ENCODE results near the gene FAIM2. TPM values are rescaled to one million over a fixed set of nuclear protein-coding genes. Genes with fewer than 3 reads are reported as not detected.

FAIM2 gene
- total and polyA plus RNA-seq, 7 donors: 1.2 to 12.8 (median 6.1) TPM; not detected in 1

- TF ChIP-seq POLR2AphosphoS5 (IDR thresholded peaks at IDR 0.05): no peak
- no peak for TF ChIP-seq POLR2A (IDR thresholded peaks at IDR 0.05)
- TF ChIP-seq, protein P1, sequence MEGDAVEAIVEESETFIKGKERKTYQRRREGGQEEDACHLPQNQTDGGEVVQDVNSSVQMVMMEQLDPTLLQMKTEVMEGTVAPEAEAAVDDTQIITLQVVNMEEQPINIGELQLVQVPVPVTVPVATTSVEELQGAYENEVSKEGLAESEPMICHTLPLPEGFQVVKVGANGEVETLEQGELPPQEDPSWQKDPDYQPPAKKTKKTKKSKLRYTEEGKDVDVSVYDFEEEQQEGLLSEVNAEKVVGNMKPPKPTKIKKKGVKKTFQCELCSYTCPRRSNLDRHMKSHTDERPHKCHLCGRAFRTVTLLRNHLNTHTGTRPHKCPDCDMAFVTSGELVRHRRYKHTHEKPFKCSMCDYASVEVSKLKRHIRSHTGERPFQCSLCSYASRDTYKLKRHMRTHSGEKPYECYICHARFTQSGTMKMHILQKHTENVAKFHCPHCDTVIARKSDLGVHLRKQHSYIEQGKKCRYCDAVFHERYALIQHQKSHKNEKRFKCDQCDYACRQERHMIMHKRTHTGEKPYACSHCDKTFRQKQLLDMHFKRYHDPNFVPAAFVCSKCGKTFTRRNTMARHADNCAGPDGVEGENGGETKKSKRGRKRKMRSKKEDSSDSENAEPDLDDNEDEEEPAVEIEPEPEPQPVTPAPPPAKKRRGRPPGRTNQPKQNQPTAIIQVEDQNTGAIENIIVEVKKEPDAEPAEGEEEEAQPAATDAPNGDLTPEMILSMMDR (IDR thresholded peaks at IDR 0.05): no peak
- TF ChIP-seq EP300 (IDR thresholded peaks at IDR 0.05): no peak
- intact Hi-C loops (cut with DNase I): no loop called here
- no peak overlapping the region for H3K27ac ChIP-seq
- H3K4me1 ChIP-seq: no peaks in the 10 kb centered on the region
- H3K36me3 ChIP-seq: no peaks in the 10 kb centered on the region
- H3K4me3 ChIP-seq: no peak overlapping the region
- no peaks in the 10 kb centered on the region for H3K9me3 ChIP-seq
- WGBS, 2 donors: 80 to 88% methylated on average over 6 of the region's 6 CpGs
- H3K27me3 ChIP-seq: no peaks in the 10 kb centered on the region
- DNase-seq: no peak
Measured at GRCh38 chr12:49928471-49928870, 24.8 kb upstream of the FAIM2 start.

GRCh38 chr12:49925433-49926204 is 21.9 kb upstream of the FAIM2 start:
- intact Hi-C loops (cut with DNase I): no loop called here
- WGBS, 2 donors: 86 to 94% methylated on average over 11 of the region's 11 CpGs
- no peak for TF ChIP-seq POLR2AphosphoS5 (IDR thresholded peaks at IDR 0.05)

DNA sequence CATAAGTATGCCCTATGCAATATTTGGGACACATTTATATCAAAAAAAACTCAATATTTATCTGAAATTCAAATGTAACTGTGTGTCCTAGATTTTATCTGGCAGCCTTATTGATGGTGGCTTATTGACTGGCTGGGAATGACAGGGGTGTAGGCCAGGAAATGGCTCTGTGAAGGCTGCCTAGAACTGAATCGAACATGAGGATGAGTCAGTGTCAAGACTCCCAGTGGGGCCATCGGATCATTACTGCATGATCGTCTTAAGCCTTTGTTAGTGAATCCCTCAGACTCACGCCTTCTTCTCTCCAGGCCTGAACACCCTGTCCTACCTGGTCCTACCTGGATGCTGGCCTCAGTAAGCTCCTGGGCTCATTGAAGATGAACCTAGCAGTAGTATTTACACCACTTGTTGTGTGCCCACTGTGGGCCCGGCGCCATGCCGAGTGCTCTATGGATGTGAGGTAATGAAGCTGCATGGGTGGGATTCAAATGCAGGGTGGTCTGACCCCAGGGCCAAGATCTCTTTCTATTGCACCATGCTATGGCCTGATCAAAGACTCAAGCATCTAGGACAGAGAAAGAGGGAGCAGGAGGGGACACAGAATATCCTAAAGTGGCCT is 21.0 kb upstream of the FAIM2 start:
- DNase-seq: no peak
- no peaks in the 10 kb centered on the region for H3K9me3 ChIP-seq
- H3K27me3 ChIP-seq: no peaks in the 10 kb centered on the region
- 93 to 95% methylated on average over 7 of the region's 7 CpGs for WGBS, 2 donors
- H3K36me3 ChIP-seq: no peaks in the 10 kb centered on the region
- intact Hi-C loops (cut with DNase I): no loop called here
- no peaks in the 10 kb centered on the region for H3K4me1 ChIP-seq
- no peak overlapping the region for H3K27ac ChIP-seq
- TF ChIP-seq POLR2AphosphoS5 (IDR thresholded peaks at IDR 0.05): no peak
- TF ChIP-seq EP300 (IDR thresholded peaks at IDR 0.05): no peak
- TF ChIP-seq, protein P1 (IDR thresholded peaks at IDR 0.05): no peak
- TF ChIP-seq POLR2A (IDR thresholded peaks at IDR 0.05): no peak
- no peak overlapping the region for H3K4me3 ChIP-seq

More at GRCh38 chr12:49925433-49926204, 21.9 kb upstream of the FAIM2 start:
- no peak for DNase-seq
- H3K9me3 ChIP-seq: no peaks in the 10 kb centered on the region
- H3K4me1 ChIP-seq: no peaks in the 10 kb centered on the region
- no peaks in the 10 kb centered on the region for H3K36me3 ChIP-seq
- H3K27ac ChIP-seq: no peak overlapping the region
- H3K4me3 ChIP-seq: no peak overlapping the region
- H3K27me3 ChIP-seq: no peaks in the 10 kb centered on the region

DNA sequence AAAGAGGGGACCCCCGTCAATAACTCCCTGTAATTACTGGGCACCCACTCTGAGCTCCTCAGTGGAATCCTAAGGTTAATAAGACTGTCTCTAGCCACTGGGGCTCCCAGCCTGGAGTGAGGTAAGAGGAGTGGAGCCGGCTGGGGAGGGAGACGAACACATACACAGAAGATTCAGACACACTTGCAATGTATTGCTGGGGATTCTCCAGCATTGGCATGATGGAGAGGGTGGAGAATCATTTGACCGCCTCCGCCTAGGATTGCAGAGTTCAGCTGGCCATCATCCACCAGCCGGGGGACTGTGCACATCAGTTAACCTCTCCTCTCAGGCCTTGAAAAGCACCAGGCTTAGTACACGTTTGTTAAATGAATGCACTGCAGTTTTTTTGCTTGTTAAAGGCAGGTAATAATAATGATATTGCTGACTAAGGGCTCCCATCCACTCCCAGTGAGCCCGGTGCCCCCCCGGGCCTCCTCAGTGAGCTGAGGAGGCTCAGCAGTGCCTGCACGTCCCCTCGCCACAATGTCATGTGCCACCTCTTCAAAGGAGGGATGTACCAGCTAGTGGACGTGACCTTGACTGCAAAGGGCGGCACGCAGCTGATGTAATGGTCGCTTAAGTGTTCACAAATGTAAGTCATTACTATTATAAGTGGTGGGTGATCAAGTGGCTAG is 20.3 kb upstream of the FAIM2 start:
- H3K4me1 ChIP-seq: no peaks in the 10 kb centered on the region
- no peak for TF ChIP-seq POLR2A (IDR thresholded peaks at IDR 0.05)
- DNase-seq: no peak
- no peak overlapping the region for H3K4me3 ChIP-seq
- H3K27ac ChIP-seq: peak overlapping the region in 1 of 4 donors; percentile 52
- H3K27me3 ChIP-seq: no peaks in the 10 kb centered on the region
- H3K9me3 ChIP-seq: no peaks in the 10 kb centered on the region
- intact Hi-C loops (cut with DNase I): no loop called here
- no peaks in the 10 kb centered on the region for H3K36me3 ChIP-seq
- WGBS, 2 donors: 87 to 92% methylated on average over 15 of the region's 15 CpGs

DNA sequence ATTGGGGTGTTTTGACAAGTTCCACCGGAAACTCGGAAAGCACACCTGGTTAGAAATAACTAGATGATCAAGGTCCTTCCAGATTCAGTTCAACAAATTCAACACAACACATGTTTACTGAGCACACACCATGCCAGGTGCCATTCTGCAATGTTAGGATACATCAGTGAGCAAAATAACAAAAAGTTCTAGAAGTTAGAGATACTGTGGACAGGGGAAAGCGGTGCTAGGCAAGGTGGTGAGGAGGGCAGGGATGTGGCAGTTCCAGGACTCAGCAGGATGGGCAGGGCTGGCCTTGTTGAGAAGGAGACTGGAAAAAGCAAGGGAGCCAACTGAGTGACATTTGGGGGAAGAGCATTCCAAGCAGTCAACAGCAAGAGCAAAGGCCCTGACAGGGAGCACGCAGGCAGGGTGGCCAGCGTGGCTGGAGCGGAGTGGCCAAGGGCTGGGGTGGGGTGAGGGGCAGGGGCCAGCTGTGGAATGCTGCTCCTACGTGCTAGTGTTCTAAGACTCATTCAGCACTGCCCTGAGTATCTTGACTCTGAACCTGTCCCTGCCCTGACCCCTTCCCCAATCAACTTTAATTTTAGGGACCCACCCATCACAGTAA is 19.4 kb upstream of the FAIM2 start:
- Histone ChIP-seq H3K36me3 (no peaks in the 10 kb centered on the region), H3K4me1 (no peaks in the 10 kb centered on the region), H3K9me3 (no peaks in the 10 kb centered on the region), H3K27me3 (no peaks in the 10 kb centered on the region), H3K4me3 (no peak overlapping the region), H3K27ac (peak overlapping the region in 2 of 4 donors; percentile 5 to 52)
- no peak for DNase-seq
- TF ChIP-seq POLR2AphosphoS5 (IDR thresholded peaks at IDR 0.05): no peak
- no peak for TF ChIP-seq POLR2A (IDR thresholded peaks at IDR 0.05)
- TF ChIP-seq, protein P1 (IDR thresholded peaks at IDR 0.05): no peak
- TF ChIP-seq EP300 (IDR thresholded peaks at IDR 0.05): no peak
- 86 to 88% methylated on average over 7 of the region's 7 CpGs for WGBS, 2 donors
- intact Hi-C loops (cut with DNase I): no loop called here
